Mucosa of stomach (tissue), 1 donor: ENCODE results near the gene CA14.
A peak's percentile ranks its signal among the peaks of the same experiment; 100 is the strongest.
"Not testable (repeated sequence)": the region's sequence is repeated elsewhere in the genome, so short reads cannot be mapped to it uniquely, and the experiment has no call there.

Experiments
- H3K27me3 ChIP-seq: one replicate; pipeline ENCODE4 v1.7.0; 2013; ENCODE audit warnings: mild to moderate bottlenecking, low read length; ENCODE audit not compliant: control insufficient read depth, insufficient read depth
- H3K36me3 ChIP-seq: one replicate; pipeline ENCODE4 v1.7.0; 2013; ENCODE audit warnings: low read length; ENCODE audit not compliant: control insufficient read depth, insufficient read depth
- H3K4me1 ChIP-seq: one replicate; pipeline ENCODE4 v1.7.0; 2013; ENCODE audit warnings: mild to moderate bottlenecking, low read length; ENCODE audit not compliant: control insufficient read depth, insufficient read depth
- H3K4me3 ChIP-seq: one replicate; pipeline ENCODE4 v1.7.0; 2013; ENCODE audit warnings: low read length
- H3K9ac ChIP-seq: one replicate; pipeline ENCODE4 v1.7.0; 2013; ENCODE audit warnings: mild to moderate bottlenecking, low read length, moderate library complexity
- H3K9me3 ChIP-seq: one replicate; pipeline ENCODE4 v1.7.0; 2013; ENCODE audit warnings: mild to moderate bottlenecking, low read length, moderate library complexity; ENCODE audit not compliant: control insufficient read depth
- donor health status: Pancreatic carcinoma.

CA14 gene

DNA sequence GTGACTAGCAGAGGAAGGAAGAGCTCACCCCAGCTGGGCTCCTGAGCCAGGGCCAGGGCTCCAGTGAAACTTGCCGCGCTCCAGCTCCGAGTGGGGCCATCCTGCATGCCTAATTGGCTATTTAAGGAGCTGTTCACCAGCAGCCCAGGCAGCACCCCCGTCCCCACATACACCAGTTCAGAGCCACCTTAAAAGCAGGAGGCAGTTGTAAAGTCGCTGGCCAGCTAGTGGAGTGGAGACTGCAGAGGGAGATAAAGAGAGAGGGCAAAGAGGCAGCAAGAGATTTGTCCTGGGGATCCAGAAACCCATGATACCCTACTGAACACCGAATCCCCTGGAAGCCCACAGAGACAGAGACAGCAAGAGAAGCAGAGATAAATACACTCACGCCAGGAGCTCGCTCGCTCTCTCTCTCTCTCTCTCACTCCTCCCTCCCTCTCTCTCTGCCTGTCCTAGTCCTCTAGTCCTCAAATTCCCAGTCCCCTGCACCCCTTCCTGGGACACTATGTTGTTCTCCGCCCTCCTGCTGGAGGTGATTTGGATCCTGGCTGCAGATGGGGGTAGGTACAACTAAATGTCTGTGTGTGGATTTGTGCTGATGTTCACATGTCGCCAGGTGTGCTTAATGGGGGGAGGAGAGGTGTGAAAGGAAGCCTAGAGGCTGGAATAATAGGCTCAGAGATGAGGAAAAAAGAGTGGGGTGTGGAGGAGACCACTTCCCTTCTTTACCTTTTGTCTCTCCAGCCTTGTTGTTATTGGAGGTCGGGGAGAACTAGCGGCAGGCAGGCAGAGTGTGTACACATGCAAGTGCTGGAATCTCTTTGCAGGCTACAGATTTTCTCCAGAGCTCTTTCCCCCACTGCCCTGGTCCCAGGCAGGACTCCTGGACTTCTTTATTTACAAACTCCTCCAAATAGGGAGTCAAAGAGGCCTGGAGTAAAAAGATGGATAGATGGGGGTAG lies at the start of gene CA14:
Gene CA14 (plus strand): TSS at position 151 of the 962 bp plus-strand sequence. CDS start 355 bp downstream, at position 506.
- H3K9ac ChIP-seq, result no peak within 1 kb of the TSS

DNA sequence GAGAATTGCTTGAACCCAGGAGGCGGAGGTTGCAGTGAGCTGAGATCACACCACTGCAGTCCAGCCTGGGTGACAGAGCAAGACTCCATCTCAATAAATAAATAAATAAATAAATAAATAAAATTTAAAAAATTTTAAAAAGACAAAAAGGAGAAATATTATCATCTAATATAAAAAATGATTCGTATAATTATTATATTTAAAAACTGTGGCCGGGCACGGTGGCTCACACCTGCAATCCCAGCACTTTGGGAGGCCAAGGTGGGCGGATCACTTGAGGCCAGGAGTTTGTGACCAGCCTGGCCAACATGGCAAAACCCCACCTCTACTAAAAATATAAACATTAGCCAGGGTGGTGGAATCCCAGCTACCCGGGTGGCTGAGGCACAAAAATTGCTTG lies 49.1 kb upstream of the CA14 start:
- not testable (repeated sequence) for H3K36me3 ChIP-seq, H3K27me3 ChIP-seq, H3K9ac ChIP-seq, H3K9me3 ChIP-seq, H3K4me3 ChIP-seq
- H3K4me1 ChIP-seq, result peaks cover 11% of the 10 kb centered on the region

More for the DNA sequence above, at the start of gene CA14:
- peaks cover 47% of the 10 kb centered on the region for H3K4me1 ChIP-seq
- H3K4me3 ChIP-seq, result no peak within 1 kb of the TSS
- H3K27me3 ChIP-seq, result peaks cover 7% of the 10 kb centered on the region
- peaks cover 4% of the 10 kb centered on the region for H3K9me3 ChIP-seq
- no peaks in the 10 kb centered on the region for H3K36me3 ChIP-seq

- Histone ChIP-seq H3K36me3 (no peaks in the 10 kb centered on the region), H3K27me3 (no peaks in the 10 kb centered on the region), H3K4me3 (no peak overlapping the region), H3K9me3 (no peaks in the 10 kb centered on the region), H3K4me1 (peaks cover 11% of the 10 kb centered on the region), H3K9ac (no peak overlapping the region)
Observed at GRCh38 chr1:150210091-150210490, 47.5 kb upstream of the CA14 start.

GRCh38 chr1:150210706-150211105 lies 46.9 kb upstream of the CA14 start:
- Histone ChIP-seq H3K9ac (no peak overlapping the region), H3K36me3 (no peaks in the 10 kb centered on the region), H3K9me3 (no peaks in the 10 kb centered on the region), H3K4me3 (no peak overlapping the region), H3K27me3 (no peaks in the 10 kb centered on the region), H3K4me1 (peaks cover 11% of the 10 kb centered on the region)

GRCh38 chr1:150212070-150212469 lies 45.5 kb upstream of the CA14 start:
- H3K36me3 ChIP-seq, result no peaks in the 10 kb centered on the region
- peaks cover 11% of the 10 kb centered on the region for H3K4me1 ChIP-seq
- H3K27me3 ChIP-seq, result no peaks in the 10 kb centered on the region
- H3K9me3 ChIP-seq, result no peaks in the 10 kb centered on the region
- H3K4me3 ChIP-seq, result no peak overlapping the region
- no peak overlapping the region for H3K9ac ChIP-seq

DNA sequence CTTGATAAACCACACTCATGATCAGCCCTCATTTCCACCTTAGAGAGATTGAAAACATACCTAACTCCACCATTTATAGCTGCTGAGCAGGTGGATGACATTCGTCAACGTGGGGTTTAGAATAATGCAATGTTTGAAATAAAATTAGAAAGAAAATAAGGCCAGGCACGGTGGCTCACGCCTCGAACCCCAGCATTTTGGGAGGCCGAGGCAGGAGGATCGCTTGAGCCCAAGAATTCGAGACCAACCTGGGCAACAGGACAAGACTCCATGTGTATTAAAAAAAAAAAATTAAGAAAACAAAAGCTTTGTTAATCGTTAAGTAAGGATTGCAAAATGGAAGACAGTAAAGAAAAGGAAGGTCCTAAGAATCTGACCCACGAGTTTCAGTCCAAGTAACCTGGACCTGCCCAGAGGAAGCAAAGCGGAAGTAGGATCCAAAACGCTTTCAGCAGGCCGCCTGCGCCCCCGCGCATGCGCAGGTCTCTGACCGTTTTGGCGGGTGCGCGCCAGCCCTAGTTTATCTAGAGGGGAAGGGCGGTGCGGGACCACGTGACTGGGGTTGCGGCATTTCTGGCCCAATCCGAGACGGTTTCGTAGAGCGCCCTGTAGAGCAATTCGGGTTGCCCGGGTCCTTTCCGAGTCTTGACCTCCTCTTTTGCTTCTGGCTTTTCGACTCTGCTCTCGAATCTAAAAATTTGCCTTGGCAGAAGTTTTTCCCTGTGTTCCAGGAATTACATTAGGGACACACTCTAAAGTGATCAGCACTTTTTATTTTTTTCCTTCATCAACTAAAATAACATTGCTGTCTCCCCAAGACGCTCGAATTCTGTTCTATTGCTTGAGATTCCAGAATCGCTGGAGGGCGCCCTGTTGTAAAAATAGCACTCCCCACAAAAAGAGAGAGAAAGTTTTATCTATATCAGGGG lies 44.1 kb upstream of the CA14 start:
- H3K9ac ChIP-seq, result peak overlapping the region; percentile 72
- H3K9me3 ChIP-seq, result no peaks in the 10 kb centered on the region
- H3K27me3 ChIP-seq, result no peaks in the 10 kb centered on the region
- H3K4me1 ChIP-seq, result peaks cover 6% of the 10 kb centered on the region
- H3K36me3 ChIP-seq, result no peaks in the 10 kb centered on the region
- peak overlapping the region; percentile 61 for H3K4me3 ChIP-seq

GRCh38 chr1:150214099-150214756 lies 43.3 kb upstream of the CA14 start:
- not testable (repeated sequence) for H3K27me3 ChIP-seq, H3K4me1 ChIP-seq, H3K36me3 ChIP-seq, H3K9me3 ChIP-seq
- H3K9ac ChIP-seq, result peak overlapping the region; percentile 72
- peak overlapping the region; percentile 61 for H3K4me3 ChIP-seq

- not testable (repeated sequence) for H3K4me3 ChIP-seq, H3K36me3 ChIP-seq, H3K9me3 ChIP-seq, H3K4me1 ChIP-seq, H3K27me3 ChIP-seq, H3K9ac ChIP-seq
Observed at GRCh38 chr1:150215855-150216254, 41.7 kb upstream of the CA14 start.

- Histone ChIP-seq H3K9ac (no peak overlapping the region), H3K9me3 (no peaks in the 10 kb centered on the region), H3K27me3 (no peaks in the 10 kb centered on the region), H3K4me3 (no peak overlapping the region), H3K4me1 (no peaks in the 10 kb centered on the region), H3K36me3 (no peaks in the 10 kb centered on the region)
Observed at GRCh38 chr1:150221552-150221951, 36.0 kb upstream of the CA14 start.

GRCh38 chr1:150224983-150225382 lies 32.6 kb upstream of the CA14 start:
- no peaks in the 10 kb centered on the region for H3K4me1 ChIP-seq
- no peaks in the 10 kb centered on the region for H3K27me3 ChIP-seq
- no peak overlapping the region for H3K9ac ChIP-seq
- no peak overlapping the region for H3K4me3 ChIP-seq
- no peaks in the 10 kb centered on the region for H3K36me3 ChIP-seq
- no peaks in the 10 kb centered on the region for H3K9me3 ChIP-seq

- Histone ChIP-seq H3K27me3 (no peaks in the 10 kb centered on the region), H3K4me1 (no peaks in the 10 kb centered on the region), H3K36me3 (no peaks in the 10 kb centered on the region), H3K9me3 (no peaks in the 10 kb centered on the region), H3K9ac (no peak overlapping the region), H3K4me3 (no peak overlapping the region)
Observed at GRCh38 chr1:150225546-150225945, 32.0 kb upstream of the CA14 start.
